Measurements from ENCODE around the gene CAP2.
"Not testable (repeated sequence)": the region's sequence is repeated elsewhere in the genome, so short reads cannot be mapped to it uniquely, and the experiment has no call there.

Gene CAP2

DNA sequence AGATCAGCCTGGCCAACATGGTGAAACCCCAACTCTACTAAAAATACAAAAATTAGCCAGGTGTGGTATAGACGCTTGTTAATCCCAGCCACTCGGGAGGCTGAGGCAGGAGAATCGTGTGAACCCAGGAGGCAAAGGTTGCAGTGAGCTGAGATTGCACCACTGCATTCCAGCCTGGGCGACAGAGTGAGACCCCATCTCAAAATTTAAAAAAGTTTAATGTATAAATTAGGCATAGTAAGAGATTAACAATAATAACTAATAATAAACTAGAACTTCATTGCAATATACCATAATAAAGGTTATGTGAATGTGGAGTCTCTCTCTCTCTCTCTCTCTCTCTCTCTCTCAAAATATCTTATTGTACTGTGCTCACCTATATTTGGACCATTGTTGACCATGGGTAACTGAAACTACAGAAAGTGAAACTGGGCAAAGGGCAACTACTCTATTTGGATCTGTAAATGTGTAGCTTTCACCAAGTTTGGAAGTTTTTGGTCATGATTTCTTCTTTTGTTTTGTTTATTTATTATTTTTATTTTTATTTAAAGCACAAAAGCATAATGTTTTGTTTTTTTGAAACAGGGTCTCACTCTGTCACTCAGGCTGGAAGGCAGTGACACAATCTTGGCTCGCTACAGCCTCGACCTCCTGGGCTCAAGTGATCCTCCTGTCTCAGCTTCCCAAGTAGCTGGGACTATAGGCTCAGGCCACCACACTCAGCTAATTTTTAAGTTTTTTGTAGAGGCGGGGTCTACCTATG is 12.0 kb downstream of the CAP2 start:
- not testable (repeated sequence) for DNase-seq

DNA sequence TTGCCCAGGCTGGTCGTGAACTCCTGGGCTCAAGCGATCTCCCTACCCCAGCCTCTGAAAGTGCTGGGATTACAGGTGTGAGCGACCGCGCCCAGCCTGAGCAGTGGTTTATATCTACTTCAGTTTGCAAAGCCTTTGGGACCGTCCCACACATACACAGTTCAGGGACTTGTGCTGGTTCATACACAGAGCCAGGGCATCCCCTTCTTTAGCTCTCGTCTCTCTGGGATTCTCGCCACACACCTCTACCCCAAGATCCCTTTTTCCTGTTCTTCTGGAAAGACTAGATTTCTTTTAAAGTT is 12.5 kb downstream of the CAP2 start:
- no peak for DNase-seq

DNA sequence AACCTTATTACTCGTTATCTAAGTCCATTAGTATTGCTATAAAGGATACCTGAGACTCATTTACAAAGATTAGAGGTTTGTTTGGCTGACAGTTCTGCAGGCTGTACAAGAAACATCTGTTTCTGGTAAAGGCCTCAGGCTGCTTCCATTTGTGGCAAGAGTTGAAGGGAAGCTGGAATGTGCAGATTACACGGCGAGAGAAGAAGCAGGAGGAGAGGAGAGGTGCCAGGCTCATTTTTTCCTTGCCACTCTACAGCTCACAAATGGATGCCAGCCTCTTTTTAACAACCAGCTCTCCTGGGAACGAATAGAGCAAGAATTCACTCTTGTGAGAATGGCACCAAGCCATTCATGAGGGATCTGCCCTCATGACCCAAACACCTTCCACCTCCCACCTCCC is 14.7 kb downstream of the CAP2 start:
- no peak for DNase-seq

DNA sequence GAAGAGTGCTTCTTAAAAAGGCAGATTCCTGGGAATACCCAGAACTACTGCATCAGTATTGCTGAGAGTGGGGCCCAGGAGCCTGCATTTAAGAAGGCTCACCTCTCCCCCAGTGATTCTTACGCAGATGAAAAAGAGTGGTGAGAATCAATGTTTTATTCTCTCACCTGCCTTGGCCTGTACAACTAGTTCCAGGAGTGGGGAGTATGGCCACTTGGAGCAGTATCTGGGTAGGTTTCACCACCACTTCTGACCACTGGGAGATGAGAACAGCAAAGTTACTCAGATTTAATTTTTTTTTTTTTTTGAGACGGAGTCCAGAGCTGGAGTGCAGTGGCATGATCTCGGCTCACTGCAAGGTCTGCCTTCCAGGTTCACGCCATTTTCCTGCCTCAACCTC is 16.9 kb downstream of the CAP2 start:
- DNase-seq, result no peak

DNA sequence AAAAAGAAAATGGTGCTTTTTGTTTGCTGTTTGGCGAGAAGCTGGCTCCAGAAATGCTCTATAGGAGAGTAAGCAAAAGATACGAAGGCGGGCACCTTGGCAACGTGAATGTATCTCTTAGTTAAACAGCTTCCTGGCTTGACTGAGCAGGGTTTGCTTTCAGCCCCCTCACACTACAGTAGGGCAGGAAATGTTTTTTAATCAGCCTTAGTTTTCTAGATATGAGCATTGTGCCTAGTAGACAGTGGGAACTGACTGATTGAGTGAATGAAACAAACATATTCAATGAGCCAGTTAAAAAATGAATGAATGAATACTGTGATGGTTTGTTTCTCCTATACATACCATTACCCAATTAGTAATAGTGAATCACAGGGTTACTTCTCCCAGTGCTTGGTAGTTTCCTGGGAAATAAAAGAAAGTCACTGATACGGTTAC is 19.9 kb downstream of the CAP2 start:
- DNase-seq, result no peak

DNA sequence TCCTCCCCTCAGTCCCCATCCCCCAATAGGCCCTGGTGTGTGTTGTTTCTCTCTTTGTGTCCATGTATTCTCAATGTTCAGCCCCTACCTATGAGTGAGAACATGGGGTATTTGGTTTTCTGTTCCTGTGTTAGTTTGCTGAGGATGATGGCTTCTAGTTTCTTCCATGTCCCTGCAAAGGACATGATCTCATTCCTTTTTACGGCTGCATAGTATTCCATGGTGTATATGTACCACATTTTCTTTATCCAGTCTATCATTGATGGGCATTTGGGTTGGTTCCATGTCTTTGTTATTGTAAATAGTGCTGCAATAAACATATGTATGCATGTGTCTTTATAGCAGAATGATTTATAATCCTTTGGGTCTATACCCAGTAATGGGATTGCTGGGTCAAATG is 21.0 kb downstream of the CAP2 start:
- not testable (repeated sequence) for DNase-seq

DNA sequence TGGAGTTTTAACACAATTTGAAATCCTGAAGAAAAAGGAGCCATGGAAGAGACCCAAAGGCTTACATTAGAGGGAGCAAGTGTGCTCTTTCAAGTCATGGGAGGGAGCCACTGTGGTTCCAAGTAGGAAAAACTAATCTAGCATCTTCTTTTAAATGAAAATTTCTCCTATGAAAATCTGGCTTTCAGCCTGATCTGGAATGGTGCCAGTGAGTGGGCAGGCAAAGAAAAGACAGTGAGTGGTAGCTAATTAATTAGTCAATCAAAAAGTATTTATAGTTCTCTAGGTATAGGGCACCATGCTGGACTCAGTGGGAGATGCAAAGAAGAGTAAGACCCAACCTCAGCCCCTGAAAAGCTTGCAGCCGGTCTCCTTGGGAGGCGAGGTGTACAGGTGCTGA is 21.9 kb downstream of the CAP2 start:
- no peak for DNase-seq

DNA sequence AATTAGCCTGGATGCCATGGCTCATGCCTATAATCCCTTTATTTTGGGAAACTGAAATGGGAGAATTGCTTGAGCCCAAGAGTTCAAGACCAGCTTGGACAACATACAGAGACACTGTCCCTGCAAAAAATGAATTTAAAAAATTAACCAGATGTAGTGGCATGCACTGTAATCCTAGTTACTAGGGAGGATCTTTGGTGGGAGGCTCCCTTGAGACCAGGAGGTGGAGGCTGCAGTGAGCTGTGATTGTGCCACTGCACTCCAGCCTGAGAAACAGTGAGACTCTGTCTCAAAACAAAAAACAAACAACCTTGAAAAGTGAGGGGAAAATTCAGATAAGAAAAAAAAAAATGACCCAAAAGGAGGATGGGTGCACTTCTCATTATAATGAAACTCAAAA is 23.4 kb downstream of the CAP2 start:
- DNase-seq, result no peak

DNA sequence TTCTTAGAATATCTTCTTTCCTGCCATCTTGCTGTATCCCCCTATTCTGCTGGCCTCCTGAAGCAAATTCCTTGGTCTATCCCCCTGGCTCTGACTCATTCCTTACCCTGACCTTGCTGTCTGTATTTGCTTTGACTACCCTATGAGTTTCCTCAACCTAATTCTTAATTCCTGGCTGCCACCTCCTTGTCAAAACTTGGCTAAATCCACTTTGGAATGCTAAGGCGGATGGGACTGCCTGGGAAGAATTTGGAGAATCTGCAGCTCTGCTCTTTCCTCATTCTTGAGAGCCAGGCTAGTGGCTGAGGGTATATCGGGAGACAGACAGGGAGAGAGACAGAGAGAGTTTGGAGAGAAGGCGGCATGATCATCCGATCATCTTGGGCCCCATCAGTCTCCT is 24.4 kb downstream of the CAP2 start:
- DNase-seq, result no peak

DNA sequence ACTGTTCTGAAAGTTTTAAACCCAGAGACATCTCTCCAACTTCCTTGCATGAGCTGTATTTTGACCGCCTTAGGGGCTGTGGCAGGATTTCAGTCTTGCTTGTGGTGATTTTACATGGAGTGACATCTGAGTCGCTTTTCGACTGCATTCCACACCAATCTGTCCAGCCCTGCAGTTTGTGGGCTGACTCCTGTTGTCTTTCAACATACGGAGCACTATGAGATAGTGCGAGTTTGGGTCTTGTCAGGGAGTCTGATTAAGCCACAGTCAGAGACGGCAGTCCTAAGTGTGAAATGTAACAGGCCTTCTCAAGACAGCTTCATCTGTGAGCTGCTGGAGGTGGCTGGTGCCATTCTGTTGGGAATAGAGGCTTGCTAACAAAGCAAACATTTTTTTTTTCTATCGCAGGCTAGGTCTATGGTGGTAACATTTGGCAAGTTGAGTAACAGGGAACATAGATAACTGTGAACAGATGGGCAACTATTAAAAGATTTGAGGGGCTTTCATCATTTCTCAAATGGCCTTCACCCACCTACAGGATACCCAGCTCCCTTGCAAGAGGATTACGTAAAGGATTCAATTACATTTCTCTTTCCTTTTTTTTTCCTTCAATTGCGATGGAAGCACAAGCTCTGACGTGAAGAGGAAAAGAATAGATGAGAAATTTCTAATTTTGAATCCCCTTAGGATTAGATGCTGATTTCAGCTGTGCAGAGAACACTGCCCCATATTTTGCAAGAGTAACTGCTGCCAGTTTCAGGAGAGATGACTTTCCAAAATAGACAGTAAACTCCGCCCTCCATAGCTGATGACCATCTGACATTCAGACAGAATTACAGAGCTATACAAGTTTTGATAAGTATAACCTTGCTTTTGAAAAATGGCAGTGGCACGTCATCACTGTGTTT is 25.1 kb downstream of the CAP2 start:
- no peak for DNase-seq

DNA sequence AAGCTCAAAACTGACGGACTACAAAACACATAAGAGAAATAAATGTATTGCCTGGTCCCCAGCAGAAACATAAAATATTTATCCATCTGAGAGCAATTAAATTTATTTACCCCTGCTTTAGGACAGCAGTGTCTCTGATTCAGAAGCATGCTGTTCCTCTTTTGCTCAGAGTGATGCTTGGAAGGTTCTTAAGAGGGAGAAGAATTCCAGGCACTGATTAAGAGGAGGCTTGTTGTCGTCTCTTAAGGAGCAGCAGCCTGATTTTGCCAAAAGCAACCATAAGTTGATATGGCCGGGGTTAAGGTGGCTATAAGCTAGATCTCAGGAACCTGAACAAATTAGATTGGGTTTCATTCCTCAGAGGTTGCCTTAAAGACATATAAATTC is 25.8 kb downstream of the CAP2 start:
- DNase-seq, result no peak

DNA sequence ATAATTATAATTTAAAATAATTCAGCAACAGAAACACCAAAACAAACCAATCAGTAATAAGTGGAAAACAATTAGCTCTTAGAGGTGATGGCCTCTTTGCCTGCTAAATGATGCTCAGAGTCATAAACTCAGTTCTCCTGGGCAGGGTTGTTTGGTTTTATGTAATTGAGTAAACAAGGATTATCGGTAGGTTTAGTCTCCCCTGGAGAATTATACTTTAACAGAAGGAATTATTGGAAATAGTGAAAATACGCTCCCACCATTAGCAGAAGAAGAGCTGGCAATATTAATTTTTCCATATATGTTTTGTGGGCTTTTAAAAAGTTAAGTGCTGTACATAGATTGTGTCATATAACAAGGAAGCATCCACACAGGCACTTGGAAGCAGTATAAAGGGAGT is 27.0 kb downstream of the CAP2 start:
- DNase-seq, result no peak

DNA sequence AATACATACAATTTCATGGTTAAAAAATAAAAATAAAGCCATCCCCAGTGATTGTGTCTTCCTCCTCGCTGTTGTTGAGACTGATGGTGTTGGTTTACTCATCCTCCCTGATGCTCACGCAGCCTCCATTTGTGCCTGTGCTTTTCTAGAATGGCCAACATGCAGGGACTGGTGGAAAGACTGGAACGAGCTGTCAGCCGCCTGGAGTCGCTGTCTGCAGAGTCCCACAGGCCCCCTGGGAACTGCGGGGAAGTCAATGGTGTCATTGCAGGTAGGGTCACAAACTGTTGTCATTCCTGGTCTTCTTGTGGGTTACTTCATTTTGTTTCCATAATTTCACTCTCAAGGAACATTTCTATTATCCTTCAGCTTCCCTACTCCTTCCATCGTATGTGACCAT is 28.0 kb downstream of the CAP2 start:
- DNase-seq, result no peak

DNA sequence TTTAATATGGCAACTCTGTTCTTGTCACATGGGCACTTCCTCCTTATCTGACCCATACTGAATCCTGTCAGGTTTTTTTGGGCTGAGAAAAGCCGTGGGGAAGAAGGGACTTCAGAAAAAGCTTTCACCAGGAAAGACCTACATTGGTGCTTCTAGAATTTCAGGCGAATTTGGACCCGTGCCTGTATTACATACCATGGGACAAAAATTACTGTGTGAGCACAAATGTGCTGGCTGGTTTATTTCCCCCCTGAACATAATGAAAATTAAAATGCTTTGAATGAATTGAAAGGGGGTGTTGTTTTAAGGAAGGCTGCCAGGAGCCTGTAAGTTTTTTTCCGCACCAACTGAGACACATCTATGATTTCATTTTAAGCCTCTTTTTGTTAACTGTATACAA is 29.6 kb downstream of the CAP2 start:
- no peak for DNase-seq

DNA sequence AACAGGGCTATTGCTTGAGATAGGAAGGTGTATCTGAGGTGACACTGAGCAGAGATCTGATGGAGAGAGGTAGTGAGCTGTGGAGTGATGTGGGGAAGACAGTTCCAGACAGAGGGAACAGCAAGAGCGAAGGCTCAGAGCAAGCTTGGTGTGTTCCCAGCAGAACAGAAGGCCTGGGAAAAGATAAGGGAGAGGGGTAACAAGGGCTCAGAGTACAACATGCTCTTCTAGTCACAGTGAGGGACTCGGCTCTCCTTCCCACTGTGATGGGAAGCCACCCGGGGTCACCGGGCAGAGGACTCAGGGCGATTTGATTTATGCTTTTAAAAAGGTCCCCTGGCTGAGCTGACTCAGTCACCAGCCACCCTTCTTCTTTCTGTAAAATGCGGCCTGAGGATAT is 33.7 kb downstream of the CAP2 start:
- no peak for DNase-seq

DNA sequence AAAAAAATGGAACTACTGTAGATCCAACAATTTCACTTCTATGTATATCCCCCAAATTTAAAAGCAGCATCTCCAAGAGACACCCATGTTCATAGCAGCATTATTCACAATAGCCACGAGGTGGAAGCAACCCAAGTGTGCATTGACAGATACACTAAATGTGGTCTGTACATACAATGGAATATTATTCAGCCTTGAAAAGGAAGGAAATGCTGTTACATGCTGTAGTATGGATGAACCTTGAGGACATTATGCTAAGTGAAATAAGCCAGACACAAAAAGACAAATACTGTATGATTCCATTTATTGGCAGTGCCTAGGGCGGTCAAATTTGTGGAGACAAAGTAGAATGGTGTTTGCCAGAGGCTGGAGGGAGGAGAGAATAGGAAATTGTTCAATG is 34.2 kb downstream of the CAP2 start:
- no peak for DNase-seq

DNA sequence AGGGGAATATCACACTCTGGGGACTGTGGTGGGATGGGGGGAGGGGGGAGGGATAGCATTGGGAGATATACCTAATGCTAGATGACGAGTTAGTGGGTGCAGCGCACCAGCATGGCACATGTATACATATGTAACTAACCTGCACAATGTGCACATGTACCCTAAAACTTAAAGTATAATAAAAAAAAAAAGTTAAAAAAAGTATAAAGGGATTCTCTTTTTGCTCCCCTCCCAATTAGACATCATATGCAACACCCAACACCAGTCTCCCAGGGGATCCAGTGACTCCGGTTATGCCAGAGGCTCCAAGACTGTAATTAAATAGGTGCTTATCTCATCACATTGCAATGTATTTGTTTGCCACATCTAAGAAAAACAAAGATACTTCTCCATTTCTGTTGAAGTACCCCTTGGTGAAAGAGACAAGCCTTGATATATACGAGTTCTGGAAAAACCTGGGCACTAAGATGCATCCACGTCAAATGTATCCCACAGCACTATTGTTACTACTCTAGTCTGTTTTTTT is 35.3 kb downstream of the CAP2 start:
- DNase-seq, result not testable (repeated sequence)

DNA sequence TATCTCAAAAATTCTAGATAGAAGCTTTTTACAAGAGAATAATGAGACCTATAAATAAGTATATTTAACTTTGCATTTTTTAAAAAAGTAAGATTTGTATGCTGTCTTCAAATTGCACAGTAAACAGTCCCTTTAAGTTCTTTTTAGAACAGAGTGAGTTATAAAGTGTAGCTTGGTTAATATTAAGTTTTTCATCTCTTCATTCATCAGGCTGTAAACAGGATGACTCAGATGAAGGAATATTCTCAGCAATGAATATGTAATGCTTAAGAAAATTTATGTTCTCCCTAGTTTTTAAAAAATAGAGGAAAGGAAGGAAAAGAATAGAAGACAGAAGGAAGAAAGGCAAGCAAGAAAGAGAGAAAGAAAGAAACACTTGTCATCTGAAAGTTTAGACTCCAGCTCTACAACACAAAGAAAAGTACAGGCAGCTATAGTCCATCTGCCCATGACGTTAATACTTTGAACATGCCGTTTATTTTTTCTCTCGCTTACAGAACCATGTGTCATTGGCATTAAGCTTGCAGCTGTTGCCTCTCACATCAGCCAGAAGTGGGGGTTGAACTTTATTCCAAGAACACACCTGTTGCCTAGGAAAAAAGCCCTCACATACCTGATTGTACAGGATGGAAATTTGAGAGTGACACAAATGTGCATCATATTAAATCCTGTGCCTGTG is 36.1 kb downstream of the CAP2 start:
- no peak for DNase-seq

DNA sequence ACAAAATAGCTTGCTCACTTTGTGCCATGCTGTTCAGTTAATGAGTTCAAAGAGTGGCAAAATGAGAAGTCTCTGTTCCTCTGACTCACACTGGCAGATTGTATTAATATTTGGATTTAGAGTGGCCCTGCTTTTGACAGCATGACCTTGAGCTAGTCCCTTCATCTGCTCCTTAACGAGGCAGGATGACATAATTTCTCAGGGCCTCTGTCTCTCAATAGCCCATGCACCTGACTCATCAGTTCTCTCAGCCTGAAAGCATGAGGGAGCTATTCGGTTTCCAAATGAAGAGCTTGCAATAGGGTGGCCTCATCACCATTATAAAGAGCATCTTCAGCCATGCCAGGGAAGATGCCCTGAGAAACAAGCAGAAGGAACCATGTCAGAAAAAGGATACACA is 38.2 kb downstream of the CAP2 start:
- no peak for DNase-seq

DNA sequence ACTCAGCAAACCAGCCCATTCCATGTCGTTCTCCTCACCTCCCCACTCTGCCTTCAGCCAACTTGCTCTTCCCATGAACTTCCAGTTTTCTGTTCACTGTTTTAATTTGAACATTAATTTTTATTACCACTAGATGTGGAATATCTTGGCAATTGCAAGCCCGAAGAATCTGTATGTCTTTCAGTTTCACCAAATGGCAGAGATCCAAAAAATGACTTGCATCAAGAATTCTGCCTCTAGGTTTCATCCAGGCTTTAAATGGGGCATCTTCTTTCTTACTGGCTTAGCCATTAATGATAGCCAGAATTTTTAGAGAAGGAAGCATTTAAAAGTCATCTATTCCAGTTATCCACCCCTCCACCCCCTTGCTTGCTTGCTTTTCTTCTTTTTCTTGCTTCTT is 39.0 kb downstream of the CAP2 start:
- DNase-seq, result no peak

DNA sequence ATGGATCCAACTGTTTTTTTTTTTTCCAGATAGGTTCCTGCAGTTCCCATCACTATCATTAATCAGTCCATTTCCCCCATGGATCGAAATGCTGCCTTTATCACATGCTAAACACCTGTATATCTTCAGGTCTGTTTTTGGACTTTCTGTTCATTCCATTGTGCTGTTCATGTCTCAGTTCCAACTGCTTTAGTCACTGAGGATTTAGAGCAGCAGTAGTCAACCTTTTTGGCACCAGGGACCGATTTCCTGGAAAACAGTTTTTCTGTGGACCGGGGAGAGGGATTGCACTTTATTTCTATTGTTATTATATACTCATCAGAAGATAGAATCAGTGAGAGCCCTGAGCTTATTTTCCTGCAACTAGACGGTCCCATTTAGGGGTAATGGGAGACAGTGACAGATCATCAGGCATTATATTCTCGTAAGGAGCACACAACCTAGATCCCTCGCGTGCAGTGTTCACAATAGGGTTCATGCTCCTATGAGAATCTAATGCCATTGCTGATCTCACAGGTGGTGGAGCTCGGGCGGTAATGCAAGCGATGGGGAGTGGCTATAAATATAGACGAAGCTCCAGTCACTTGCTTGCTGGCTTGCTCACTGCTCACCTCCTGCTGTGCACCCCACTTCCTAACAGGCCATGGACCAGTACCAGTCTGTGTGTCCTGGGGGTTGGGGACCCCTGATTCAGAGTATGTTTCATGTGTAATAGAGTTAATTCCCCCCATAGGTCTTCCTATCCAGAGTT is 46.0 kb downstream of the CAP2 start:
- no peak for DNase-seq

DNA sequence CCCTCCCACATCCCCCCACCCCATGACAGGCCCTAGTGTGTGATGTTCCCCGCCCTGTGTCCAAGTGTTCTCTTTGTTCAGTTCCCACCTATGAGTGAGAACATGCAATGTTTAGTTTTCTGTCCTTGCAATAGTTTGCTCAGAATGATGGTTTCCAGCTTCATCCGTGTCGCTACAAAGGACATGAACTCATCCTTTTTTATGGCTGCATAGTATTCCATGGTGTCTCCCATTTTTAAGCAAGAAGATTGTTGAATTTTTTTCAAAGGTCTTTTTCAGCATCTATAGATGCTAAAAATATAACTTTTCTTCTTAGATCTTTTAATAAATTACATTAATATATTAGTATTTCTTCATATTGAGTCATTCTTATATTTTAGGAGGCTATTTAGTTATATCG is 47.4 kb downstream of the CAP2 start:
- DNase-seq, result not testable (repeated sequence)

DNA sequence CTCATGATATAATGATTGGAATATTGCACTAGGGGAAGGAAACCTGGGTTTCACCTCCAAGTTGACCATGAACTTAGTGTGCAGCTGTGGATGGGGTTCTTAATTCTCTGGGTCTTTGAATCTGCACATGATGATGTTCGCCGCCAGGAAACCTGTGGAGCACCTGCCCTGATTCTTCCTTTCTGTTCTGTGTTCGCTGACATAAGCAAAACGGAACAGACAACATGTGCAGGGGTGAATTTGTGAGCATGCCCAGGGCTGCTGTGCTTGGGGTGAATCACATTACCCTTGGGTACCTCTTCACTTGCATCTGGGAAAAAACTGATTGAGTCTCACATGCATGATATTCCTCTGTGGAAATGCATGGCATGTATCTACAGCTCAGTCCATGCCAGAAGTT is 48.8 kb downstream of the CAP2 start:
- DNase-seq, result no peak
